Right renal pelvis (tissue), 4 donors: Measurements from ENCODE around the gene ASB10. TPM values are rescaled to one million over a fixed set of nuclear protein-coding genes. Genes with fewer than 3 reads are reported as not detected.

Source experiments
- DNase-seq, 4 donors: peaks; one replicate each; pipeline ENCODE4 v3.0.0-alpha.2; 2013; ENCODE audit warnings: low read depth in 4 of 4, low spot score in 3 of 4, missing footprints in 1 of 4
- polyA plus RNA-seq, 4 donors: library from polyadenylated mRNA; unstranded; fragments of 120-200 nt; gene quantifications; one replicate each; pipeline ENCODE4 v1.2.1, GENCODE V29; 2013; ENCODE audit not compliant: insufficient read length in 4 of 4

The ASB10 gene
- polyA plus RNA-seq, 4 donors, result not detected

GRCh38 chr7:151211155-151211772, 24.2 kb upstream of the ASB10 start:
- DNase-seq, result no peak

GRCh38 chr7:151210087-151210854, 23.2 kb upstream of the ASB10 start, which contains the start of gene H2BK1:
H2BK1 (minus strand) TSS chr7:151210488; CDS start chr7:151210318, 170 bp downstream.
- no peak for DNase-seq

- no peak for DNase-seq
Measured at GRCh38 chr7:151209588-151209987, 22.5 kb upstream of the ASB10 start.

DNA sequence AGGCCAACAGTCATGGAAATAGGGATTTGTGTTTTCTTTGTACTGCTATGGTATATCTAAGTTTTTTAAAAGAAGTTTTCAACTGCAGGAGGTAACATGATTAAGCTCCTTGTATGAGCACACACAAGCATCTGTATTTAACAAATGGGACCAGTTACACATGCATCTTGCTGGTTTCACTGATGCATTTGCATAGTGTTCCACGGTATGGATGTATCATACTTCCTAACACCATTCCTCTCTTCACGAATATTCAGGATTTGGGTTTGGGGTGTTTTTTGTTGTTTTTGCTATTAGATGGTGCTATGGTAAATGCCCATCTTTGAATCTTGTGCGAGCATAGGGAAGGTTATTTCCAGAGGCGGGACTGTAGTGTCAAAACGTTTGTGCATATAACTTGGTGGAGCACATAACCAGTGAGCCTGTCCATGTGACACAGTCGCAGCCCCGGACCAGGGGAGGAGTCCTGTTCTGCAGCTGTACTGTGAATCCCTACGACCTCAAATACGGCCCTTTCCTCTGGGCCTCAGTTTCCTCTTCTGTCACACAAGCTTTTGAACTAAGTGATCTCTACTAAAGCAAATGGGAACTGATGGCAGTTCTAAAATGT, 21.3 kb upstream of the ASB10 start:
- no peak for DNase-seq

DNA sequence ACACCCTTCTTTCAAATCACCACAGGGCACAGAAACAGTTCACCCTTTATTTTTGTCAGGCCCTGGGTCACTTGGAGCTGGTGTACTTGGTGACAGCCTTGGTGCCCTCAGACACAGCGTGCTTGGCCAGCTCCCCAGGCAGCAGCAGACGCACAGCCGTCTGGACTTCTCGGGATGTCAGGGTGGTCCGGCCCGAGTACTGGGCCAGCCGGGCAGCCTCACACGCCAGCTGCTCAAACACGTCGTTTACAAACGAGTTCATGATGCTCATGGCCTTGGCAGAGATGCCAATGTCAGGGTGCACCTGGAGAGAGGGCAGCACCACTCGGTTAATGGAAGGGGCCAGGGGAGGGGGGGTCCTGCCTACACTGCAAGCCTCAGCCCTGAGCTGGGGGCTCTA, 20.8 kb upstream of the ASB10 start:
- DNase-seq, result no peak

DNA sequence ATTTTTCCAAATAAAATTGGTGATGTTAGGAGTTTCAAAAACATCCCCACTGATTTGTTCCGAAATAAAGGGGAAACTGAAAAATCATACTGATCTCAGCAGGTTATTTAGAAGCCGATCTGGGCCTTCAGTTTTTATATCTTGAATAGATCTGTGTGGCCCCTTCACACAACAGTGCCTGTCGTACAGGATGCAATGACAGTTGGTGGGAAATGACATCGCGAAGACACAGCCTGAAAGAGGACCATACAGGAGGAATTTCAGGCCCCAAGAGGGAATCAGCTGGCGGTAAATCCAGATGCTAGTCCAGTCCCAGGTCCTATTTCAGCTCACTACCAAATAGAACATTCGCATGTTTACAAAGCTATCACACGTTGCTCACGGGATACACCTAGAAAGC, 20.3 kb upstream of the ASB10 start:
- no peak for DNase-seq

DNA sequence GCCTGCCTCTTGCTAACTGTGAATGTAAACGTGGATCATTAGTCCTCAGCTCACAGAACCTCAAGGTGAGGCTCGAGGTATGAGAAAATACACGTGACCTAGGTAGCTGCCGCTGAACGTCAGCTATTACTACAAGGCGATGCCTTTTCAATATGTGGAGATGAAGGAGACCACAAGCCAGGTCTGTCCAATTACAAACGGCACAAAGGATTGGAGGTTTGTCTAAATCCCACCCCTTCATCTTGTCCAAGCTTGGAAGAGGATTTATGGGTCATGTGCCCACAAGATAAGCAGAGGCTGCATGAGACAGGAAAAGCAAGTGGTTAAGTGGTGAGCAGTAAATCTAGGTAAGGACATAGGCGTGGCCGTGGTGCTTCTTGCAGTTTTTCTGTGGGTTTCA, 19.9 kb upstream of the ASB10 start:
- no peak for DNase-seq

DNA sequence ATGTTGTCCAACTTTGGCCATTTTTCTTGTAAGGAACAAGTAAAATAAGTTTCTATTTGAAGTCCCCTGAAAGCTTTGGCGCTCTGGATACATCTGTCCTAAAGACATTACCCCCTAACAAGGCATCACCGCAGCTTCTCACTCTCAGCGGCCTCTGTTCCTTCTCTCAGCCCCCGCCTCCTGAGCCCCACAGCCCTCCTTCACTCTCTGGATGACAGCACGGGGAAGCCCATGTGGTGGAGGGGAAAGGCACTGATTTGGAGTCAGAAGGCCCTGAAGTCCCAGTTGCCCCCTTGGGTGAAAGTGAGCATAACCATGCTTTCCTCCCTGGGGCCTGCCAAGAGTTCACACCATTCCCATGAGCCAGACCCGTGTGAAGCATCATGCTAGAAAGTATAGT, 18.7 kb upstream of the ASB10 start:
- no peak for DNase-seq

DNA sequence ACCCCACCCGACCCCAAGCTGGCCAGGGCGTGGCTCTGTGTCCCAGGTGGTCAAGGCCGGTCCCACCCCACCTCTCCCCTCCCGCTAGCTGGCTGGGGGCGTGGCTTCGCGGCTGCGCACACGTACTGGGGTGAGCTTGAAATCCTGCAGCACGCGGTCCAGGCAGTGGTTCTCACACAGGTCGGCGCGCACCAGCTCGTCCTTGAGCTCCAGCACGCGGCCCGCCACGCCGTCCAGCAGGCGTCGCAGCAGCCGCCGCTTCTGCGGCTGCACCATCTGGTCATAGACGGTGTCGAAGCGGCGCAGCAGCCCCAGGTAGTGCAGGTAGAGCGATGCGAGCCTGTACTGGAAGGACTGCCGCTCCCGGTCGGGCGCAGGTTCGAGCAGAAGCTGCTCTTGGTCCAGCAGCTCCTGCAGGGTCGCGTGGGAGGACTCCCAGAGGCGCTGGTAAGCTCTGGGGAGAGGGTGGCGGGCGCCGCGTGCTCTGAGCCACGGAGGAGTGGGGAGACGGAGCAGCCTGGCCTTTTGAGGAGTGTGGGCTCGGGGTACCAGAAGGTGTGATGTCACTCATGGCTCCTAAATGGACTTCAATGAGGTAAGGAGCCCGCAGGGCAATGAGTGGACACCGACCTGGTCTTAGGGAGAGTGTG, 17.5 kb upstream of the ASB10 start:
- DNase-seq, result no peak

DNA sequence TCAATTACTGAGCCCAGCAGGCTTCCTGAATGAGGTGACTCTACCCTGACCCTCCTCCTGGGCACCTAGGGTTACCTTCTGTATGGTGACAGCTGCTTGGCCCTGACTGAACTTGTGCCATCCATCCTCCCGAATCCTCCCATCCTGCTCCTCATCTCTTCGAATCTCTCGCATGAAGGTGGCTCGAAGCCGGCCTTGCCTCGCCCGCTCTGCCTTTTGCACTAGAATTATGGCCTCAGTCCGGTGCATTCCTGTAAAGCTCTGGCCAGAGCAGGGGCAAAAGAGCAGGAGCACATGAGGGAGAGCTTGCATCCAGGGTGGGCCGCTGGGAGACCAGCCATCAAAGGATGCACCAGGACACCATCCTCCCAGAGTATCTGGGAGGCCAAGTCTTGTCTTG, 15.8 kb upstream of the ASB10 start:
- no peak for DNase-seq

DNA sequence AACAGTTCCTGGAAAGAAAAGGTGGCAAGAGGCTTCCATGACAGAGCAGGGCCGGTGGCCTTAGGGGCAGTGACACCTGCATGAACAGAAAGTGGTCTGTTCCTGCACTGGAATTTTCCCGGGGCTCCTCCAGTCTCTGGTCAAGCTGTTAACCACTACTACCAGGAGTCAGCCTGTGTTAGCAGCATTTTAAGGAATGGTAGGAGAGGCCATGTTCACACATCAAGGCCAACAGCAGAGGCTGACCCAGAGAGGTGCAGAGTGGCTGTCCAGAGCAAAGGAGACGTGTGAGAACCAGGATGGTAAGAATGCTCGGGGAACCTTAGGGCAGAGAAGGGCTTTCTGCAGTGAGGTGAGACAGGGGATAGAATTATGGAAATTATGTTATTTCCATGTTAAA, 14.7 kb upstream of the ASB10 start:
- no peak for DNase-seq

DNA sequence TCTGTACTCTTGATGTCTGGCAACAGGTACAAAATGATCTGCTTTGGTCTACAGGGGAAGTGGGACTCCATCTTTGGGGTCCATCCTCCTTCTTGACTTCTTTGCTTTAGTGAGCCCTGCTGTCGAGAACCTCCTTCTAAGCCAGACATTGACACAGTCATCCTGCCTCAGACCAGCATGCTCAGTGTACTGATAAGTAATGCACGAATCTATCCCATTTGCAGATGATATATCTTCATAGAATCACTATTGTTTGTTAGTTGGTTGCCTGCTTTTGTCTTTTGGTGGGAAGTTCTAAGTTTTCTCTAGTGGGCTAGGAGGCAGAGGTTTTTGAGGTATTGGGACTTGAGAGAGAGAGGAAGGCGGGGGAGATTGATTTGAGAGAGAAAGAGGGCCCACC, 14.3 kb upstream of the ASB10 start:
- DNase-seq, result no peak

DNA sequence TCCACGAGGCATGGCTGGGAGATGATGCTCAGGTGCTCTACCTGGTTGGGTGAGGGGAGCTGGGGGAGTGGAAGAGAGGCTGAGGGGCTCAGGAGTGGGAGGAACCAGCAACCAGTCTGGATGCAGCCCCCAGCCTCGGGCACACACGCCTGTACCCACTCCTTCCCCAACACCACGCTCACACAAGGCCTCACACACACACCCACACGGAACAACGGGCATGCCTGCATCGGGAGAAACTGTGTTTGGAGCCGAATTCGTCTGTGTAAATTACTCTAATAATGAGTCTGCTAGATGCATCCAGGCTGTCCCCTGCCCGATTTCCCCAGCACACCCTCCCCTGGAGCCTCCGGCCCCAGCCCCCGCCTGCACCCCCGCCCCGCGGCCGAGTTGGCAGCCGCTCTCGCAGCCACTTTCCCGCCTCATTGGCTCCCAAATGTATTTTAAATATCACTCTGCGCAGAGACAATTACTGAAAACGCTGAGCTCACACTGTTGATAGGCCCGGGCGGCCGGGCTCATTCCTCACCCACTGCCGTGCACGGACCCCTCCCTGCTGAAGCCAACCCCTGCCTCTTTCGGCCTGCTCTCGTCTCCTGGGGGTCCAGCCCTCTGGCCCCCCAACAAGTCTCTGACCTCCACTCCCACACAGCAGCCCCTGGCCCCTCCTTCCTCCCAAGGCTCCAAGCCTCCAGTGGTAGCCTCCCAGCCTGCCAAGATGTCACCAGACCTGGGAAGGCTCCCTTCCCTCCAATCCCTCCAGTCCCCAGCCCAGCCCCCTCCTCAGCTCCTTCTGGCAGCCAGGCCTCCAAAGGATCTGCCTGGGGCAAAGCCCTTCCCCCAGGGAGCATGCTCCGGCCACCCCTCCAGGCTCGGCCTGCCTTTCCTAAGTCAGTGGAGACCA, 12.1 kb upstream of the ASB10 start:
- peak in 3 of 4 donors; percentile 16 to 34 (median 23) for DNase-seq

- DNase-seq, result no peak
Measured at GRCh38 chr7:151197932-151198331, 10.9 kb upstream of the ASB10 start.

- DNase-seq, result no peak
Measured at GRCh38 chr7:151195616-151196450, 8.8 kb upstream of the ASB10 start.

GRCh38 chr7:151194188-151194587, 7.1 kb upstream of the ASB10 start:
- no peak for DNase-seq

DNA sequence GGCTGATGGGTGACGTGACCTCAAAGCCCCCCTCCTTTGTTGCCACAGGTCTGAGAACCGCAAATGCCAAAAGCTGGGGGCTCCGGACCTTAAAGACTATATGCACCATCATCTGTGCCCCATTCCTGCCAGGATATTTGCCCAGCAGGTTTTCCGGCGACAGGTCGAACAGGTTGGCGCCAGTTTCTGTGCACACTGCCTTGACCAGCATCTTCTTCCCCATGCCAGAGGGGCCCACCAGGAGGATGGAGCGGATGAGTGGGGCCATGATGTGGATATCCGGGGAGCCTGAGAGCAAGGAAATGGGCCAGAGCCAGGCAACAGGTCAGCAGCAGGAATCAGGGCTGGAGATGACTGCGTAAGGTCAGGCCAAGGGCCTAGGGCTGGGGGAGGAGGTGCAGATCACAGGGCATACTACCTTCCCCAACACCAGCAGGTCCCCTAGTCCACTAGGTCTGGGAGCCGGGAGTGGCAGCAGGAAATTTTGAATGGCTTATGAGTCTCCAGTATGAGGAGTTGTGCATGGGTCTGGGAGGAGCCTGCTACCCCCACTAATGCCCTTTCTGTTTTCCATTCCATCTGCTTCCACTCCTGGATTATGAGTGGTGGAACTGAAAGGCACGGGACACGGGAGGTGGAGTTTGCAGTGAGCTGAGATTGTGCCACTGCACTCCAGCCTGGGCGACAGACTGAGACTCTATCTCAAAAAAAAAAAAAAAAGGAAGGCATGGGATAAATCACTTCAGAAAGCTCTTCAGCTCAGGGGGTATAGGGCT, 6.3 kb upstream of the ASB10 start:
- DNase-seq, result no peak

DNA sequence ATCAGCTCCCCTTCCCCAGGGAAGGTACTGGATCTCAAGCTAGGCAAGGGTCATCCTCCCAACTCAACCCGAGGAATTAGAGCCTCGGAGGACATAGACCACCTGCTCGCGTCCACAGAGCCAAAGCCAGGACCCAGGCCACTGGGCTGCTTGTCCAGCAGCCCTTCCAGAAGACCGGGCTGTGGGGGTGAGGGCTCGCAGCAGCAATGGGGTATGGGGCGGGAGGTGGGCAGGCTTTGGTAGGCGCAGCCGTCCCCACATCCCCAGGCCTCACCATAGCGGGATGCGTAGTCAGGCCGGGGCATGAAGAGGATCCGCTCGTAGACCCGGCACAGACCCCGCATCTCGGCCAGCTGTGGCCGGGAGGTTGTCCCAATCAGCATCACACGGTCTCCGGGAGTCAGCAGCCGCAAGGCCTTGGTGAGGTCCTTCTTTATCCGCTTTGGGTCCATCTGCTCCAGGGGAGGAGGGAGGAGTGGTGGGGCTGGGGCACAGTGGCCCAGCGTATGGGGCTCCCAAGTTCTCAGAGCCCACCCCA, 5.0 kb upstream of the ASB10 start:
- no peak for DNase-seq
